NK-92 treated with Interleukin-12 subunit alpha and Interleukin-12 subunit beta, amount 100 ng/mL, for 24 hours (cell line): Measurements from ENCODE around the gene FIGNL2.

ENCODE experiments used
- DNase-seq: peaks from one replicate; lab custom pipeline; 2025; lab: John Stamatoyannopoulos, UW

Gene FIGNL2

GRCh38 chr12:51855586-51856428 lies 7.3 kb upstream of the FIGNL2 start:
- no peak for DNase-seq

DNA sequence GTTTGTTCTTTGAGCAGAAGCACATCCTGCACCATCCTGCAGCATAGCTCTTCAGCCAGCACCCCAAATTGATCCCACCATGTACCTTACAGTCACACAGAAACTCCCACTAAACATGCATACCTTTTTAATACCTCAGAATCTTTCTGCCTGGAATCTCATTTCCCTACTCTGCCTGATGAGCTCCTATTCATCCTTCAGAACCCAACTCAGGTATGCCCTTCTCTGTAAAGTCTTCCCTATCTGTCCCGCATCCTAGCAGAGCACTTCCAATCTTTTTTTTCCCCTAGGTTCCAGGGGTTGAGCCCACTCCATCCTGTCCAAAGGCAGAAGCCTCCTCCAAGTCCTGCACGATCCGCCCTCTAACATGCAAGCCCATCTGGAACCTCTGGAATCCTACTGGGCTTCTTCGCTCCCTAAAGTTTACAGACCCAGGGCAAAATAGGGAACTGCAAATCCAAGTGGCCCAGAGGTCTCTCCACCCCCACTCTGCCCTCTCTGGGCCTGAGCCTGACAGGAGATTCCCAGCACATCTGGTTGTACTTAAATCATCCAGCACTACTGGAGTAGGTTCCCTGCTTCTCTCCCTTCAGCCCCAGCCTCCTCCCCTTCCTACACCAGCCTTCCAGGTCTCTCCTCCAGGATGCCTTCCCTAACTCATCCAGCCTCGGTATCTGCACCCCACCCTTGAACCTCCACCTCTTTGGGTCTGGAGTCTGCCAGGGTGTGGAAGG lies 4.1 kb upstream of the FIGNL2 start:
- DNase-seq: no peak

GRCh38 chr12:51851413-51852124 lies 3.1 kb upstream of the FIGNL2 start:
- no peak for DNase-seq

DNA sequence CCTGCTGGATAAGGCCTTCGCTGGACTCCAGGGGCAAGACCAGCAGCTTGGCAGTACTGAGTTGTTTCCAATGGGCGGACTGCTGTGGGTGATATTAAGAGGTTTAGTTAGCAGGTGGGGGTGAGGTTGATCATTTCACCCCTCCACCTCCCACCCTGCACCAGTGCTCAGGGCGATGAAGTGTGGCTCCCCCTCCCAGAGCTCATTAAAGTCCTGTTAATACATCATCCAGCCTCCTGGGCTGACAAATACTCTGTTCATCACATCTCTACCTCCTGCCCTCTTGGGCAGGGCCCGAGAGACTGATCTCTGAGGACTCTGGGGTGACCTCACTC lies 2.4 kb upstream of the FIGNL2 start:
- DNase-seq: no peak

- no peak for DNase-seq
Observed at GRCh38 chr12:51850081-51850964, 1.8 kb upstream of the FIGNL2 start.

- no peak for DNase-seq
Observed at GRCh38 chr12:51848841-51849735, 570 bp upstream of the FIGNL2 start.

GRCh38 chr12:51847643-51848325 lies 734 bp downstream of the FIGNL2 start:
- DNase-seq: no peak

GRCh38 chr12:51846911-51847642 lies 1.4 kb downstream of the FIGNL2 start:
- DNase-seq: no peak

- no peak for DNase-seq
Observed at GRCh38 chr12:51846271-51846691, 2.2 kb downstream of the FIGNL2 start.

- no peak for DNase-seq
Observed at GRCh38 chr12:51845482-51845881, 3.0 kb downstream of the FIGNL2 start.

DNA sequence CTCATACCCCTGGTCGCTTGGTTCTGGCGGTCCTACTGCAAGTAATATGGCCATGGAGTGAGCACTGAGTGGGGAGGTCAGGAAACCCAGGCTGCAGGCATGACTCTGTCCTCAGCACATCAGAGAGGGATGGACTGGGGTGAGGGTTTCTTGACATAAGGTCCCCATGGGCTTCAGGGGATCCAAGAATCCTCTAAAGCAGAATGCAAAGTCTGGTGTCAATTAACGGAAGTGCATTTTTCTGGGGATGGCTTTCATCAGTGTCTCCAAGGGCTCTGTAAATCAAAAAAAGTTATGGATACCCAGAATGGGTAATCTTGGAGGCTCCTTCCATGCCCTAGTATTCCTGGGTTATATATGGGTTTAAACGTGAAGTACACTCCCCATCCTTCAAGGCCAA lies 3.7 kb downstream of the FIGNL2 start:
- no peak for DNase-seq

DNA sequence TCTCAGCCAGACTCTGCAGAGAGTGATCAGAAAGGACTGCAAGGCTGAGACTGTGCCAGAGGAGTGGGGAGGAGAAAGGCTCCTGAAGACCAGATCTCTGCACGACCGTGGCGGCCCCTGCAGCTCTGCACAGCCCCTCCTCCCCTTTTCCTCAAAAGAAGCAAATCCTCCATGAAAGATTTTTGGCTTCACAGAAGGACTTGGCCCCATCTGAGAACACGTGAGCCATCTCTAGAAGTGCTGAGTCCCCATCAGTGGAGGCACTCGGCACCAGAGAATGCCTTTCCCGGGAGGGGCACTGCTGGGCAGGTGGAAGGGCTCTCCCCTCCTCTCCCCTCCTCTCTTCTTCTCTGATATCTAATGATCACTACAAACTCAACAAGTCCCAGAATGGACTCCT lies 6.8 kb downstream of the FIGNL2 start:
- no peak for DNase-seq

DNA sequence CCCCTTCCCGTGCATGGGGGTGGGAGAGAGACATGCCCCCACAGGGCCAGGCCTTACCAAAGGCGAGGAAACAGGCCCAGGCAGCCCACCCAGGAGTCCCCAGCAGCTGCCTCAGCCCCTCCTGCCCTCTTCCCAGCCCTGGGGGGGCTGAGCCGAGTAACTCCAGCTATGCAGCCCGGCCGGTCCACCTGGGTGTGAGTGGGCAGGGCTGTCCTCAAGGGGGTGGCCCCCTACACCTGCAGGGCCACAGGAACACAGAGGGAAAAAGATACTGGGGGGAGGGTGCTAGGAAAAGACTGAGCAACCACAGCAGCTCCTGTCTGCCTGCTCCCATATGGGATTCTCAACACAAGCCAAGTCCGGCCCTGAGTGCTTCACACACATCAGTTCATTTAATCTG lies 7.6 kb downstream of the FIGNL2 start:
- no peak for DNase-seq

- no peak for DNase-seq
Observed at GRCh38 chr12:51839310-51839947, 9.1 kb downstream of the FIGNL2 start.

DNA sequence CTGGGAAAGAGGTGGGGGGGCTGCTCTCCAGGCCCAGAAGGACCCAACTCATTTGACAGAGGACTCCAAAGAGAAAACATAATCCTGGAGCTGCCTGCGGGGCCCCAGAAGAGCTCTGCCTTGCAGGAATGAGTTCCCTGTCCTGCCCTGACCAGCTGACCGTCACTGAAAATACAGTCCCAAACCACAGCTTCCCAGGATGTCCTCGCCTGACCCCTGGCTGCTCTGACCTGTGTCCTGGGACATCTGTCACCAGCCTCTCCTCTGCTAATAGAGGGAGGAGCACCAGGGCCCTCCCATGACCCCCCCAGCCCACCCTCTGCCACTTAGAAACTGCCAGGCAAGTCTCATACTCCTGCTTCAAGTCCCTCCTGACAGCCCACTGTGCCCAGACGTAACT lies 9.8 kb downstream of the FIGNL2 start:
- DNase-seq: no peak

GRCh38 chr12:51838036-51838435 lies 10.5 kb downstream of the FIGNL2 start:
- DNase-seq: no peak

DNA sequence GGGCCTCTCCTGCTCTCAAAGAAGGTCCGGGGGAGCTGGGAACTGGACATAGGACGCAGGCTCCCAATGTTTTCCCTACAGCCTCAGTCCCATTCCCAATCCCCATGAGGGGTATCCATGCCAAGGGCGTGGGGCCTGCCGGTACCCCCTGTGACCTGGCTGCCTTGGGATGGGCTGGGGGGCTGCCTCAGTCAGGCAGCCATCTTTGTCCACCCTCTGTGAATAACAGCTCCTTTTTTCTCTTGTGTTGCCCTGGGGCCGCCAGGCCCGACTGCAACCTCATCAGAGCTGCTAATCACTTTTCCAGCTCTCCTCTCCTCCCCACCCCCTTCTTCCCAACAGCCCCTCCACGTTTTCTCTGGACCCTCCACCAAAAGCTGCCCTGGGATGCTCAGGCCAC lies 11.2 kb downstream of the FIGNL2 start:
- DNase-seq: no peak

- DNase-seq: no peak
Observed at GRCh38 chr12:51836827-51837173, 11.7 kb downstream of the FIGNL2 start.
